H9 (cell line): ENCODE results near the gene ADAMTS16. TPM values are rescaled to one million over a fixed set of nuclear protein-coding genes. Genes with fewer than 3 reads are reported as not detected.

Experiments
- DNase-seq: peaks from one replicate; pipeline ENCODE4 v3.0.0-alpha.2; 2017
- H2AFZ ChIP-seq: one replicate; pipeline ENCODE4 v1.6.1; 2013; ENCODE audit warnings: mild to moderate bottlenecking, low read length, control low read depth, moderate library complexity
- H2AK5ac ChIP-seq: 2 replicates; pipeline ENCODE4 v1.6.1; 2013; ENCODE audit warnings: low read length, control low read depth, mixed read lengths; ENCODE audit not compliant: insufficient read length
- H2BK120ac ChIP-seq: one replicate; pipeline ENCODE4 v1.6.1; 2013; ENCODE audit warnings: low read depth, mild to moderate bottlenecking, low read length, control low read depth, inconsistent platforms; ENCODE audit not compliant: poor library complexity, severe bottlenecking
- H2BK12ac ChIP-seq: 2 replicates; pipeline ENCODE4 v1.6.1; 2013; ENCODE audit warnings: low read length, control low read depth, mixed read lengths, low read depth; ENCODE audit not compliant: insufficient read length
- H2BK15ac ChIP-seq: 2 replicates; pipeline ENCODE4 v1.6.1; 2013; ENCODE audit warnings: low read depth, low read length, control low read depth
- H2BK20ac ChIP-seq: one replicate; pipeline ENCODE4 v1.6.1; 2013; ENCODE audit warnings: low read depth, mild to moderate bottlenecking, low read length, control low read depth, inconsistent platforms; ENCODE audit not compliant: poor library complexity, severe bottlenecking
- H2BK5ac ChIP-seq: 2 replicates; pipeline ENCODE4 v1.6.1; 2013; ENCODE audit warnings: low read length, control low read depth, mixed read lengths; ENCODE audit not compliant: insufficient read length
- H3K14ac ChIP-seq: 2 replicates; pipeline ENCODE4 v1.6.1; 2013; ENCODE audit warnings: low read length, control low read depth; ENCODE audit not compliant: insufficient read depth
- H3K18ac ChIP-seq: 2 replicates; pipeline ENCODE4 v1.6.1; 2013; ENCODE audit warnings: low read depth, mild to moderate bottlenecking, mixed read lengths, low read length, control low read depth; ENCODE audit not compliant: insufficient read length
- H3K23ac ChIP-seq: 2 replicates; pipeline ENCODE4 v1.6.1; 2013; ENCODE audit warnings: low read length, control low read depth, mixed read lengths, low read depth; ENCODE audit not compliant: insufficient read length
- H3K23me2 ChIP-seq: 2 replicates; pipeline ENCODE4 v1.6.1; 2013; ENCODE audit warnings: low read depth, mild to moderate bottlenecking, mixed read lengths, low read length, control low read depth; ENCODE audit not compliant: insufficient read length, poor library complexity, severe bottlenecking
- H3K27ac ChIP-seq: 2 replicates; pipeline ENCODE4 v1.5.1; 2013; ENCODE audit warnings: low read length, control low read depth, mixed read lengths, low read depth; ENCODE audit not compliant: insufficient read length
- H3K27me3 ChIP-seq: 2 replicates; pipeline ENCODE4 v1.6.1; 2013; ENCODE audit warnings: low read length, control low read depth, inconsistent platforms; ENCODE audit not compliant: insufficient read depth
- H3K4ac ChIP-seq: 2 replicates; pipeline ENCODE4 v1.6.1; 2013; ENCODE audit warnings: low read depth, mild to moderate bottlenecking, control low read depth, inconsistent platforms, low read length, moderate library complexity
- H3K4me1 ChIP-seq: 2 replicates; pipeline ENCODE4 v1.6.1; 2013; ENCODE audit warnings: low read length, control low read depth, inconsistent platforms; ENCODE audit not compliant: insufficient read depth
- H3K4me2 ChIP-seq: 2 replicates; pipeline ENCODE4 v1.6.1; 2013; ENCODE audit warnings: low read length, control low read depth, mixed read lengths; ENCODE audit not compliant: insufficient read length, insufficient read depth
- H3K56ac ChIP-seq: 2 replicates; pipeline ENCODE4 v1.6.1; 2013; ENCODE audit warnings: low read depth, mild to moderate bottlenecking, mixed read lengths, low read length, control low read depth; ENCODE audit not compliant: insufficient read length
- H3K79me1 ChIP-seq: 2 replicates; pipeline ENCODE4 v1.6.1; 2013; ENCODE audit warnings: low read depth, mild to moderate bottlenecking, moderate library complexity, low read length, control low read depth, inconsistent platforms; ENCODE audit not compliant: insufficient read depth, poor library complexity, severe bottlenecking
- H3K79me2 ChIP-seq: 2 replicates; pipeline ENCODE4 v1.6.1; 2013; ENCODE audit warnings: low read length, control low read depth, inconsistent platforms; ENCODE audit not compliant: insufficient read depth
- H3K9ac ChIP-seq: 2 replicates; pipeline ENCODE4 v1.6.1; 2013; ENCODE audit warnings: low read length, control low read depth, mixed read lengths; ENCODE audit not compliant: insufficient read length; ENCODE audit errors: extremely low read depth
- H3K9me3 ChIP-seq: one replicate; pipeline ENCODE4 v1.6.1; 2013; ENCODE audit warnings: low read depth, low read length, inconsistent platforms; ENCODE audit not compliant: control insufficient read depth
- H3T11ph ChIP-seq: one replicate; pipeline ENCODE4 v1.6.1; 2013; ENCODE audit warnings: mild to moderate bottlenecking, low read length, control low read depth, inconsistent platforms
- H4K20me1 ChIP-seq: one replicate; pipeline ENCODE4 v1.6.1; 2013; ENCODE audit not compliant: control insufficient read depth, insufficient read length, insufficient read depth
- H4K5ac ChIP-seq: 2 replicates; pipeline ENCODE4 v1.6.1; 2013; ENCODE audit warnings: low read depth, mild to moderate bottlenecking, mixed read lengths, low read length, control low read depth; ENCODE audit not compliant: insufficient read length
- H4K8ac ChIP-seq: replicated peaks from 2 replicates; pipeline ENCODE4 v1.6.1; 2013; ENCODE audit warnings: low read length, control low read depth, mixed read lengths, low read depth; ENCODE audit not compliant: insufficient read length
- H4K91ac ChIP-seq: 2 replicates; pipeline ENCODE4 v1.6.1; 2013; ENCODE audit warnings: low read depth, mild to moderate bottlenecking, moderate library complexity, mixed read lengths, low read length, control low read depth; ENCODE audit not compliant: insufficient read length
- H3K27ac Mint-ChIP-seq, 3 experiments: 2 replicates in 2 of 3; 3 replicates in 1 of 3; pipeline ENCODE4 v1.8.0; 2020 to 2021; ENCODE audit warnings: mixed read lengths in 3 of 3, mild to moderate bottlenecking in 1 of 3, moderate library complexity in 1 of 3
- H3K27me3 Mint-ChIP-seq: 2 replicates; pipeline ENCODE4 v1.8.0; 2021; ENCODE audit warnings: low read depth, mild to moderate bottlenecking, moderate library complexity, mixed read lengths
- H3K36me3 Mint-ChIP-seq, 3 experiments: 2 replicates in 2 of 3; 3 replicates in 1 of 3; pipeline ENCODE4 v1.8.0; 2020 to 2021; ENCODE audit warnings: low read depth in 3 of 3, mixed read lengths in 3 of 3; ENCODE audit not compliant: insufficient read depth in 1 of 3
- H3K4me1 Mint-ChIP-seq, 2 experiments: 2 replicates each; pipeline ENCODE4 v1.8.0; 2020; ENCODE audit warnings: mixed read lengths in 2 of 2
- H3K4me3 Mint-ChIP-seq, 2 experiments: 2 replicates in 1 of 2; 3 replicates in 1 of 2; pipeline ENCODE4 v1.8.0; 2020 to 2021; ENCODE audit warnings: mild to moderate bottlenecking in 2 of 2, mixed read lengths in 2 of 2, moderate library complexity in 1 of 2
- H3K9me3 Mint-ChIP-seq, 2 experiments: 2 replicates in 1 of 2; 3 replicates in 1 of 2; pipeline ENCODE4 v1.8.0; 2020; ENCODE audit warnings: mild to moderate bottlenecking in 2 of 2, mixed read lengths in 2 of 2, moderate library complexity in 1 of 2
- CTCF ChIP-seq: fragments of 200-600 bp; sonication (generic); conservative IDR thresholded peaks from 3 replicates; pipeline ENCODE4 v1.8.0; 2021; ENCODE audit warnings: antibody characterized with exemption, mild to moderate bottlenecking
- WGBS: extraction: QIAGEN DNeasy Blood & Tissue Kit; methylation state at CpG from one replicate; pipeline ENCODE4 v1.1.7; 2013; ENCODE audit warnings: missing lambda C conversion rate, low lambda C conversion rate, mixed read lengths; ENCODE audit not compliant: insufficient read length; ENCODE audit errors: extremely low coverage; 5-methylcytosine and 5-hydroxymethylcytosine counted together
- total RNA-seq: library from RNA; stranded (reverse); gene quantifications from 2 replicates; pipeline ENCODE4 v1.2.1, GENCODE V29; 2021

ADAMTS16 gene
- total RNA-seq, 1 experiment from 2014 or later: 4.5 TPM

- Histone ChIP-seq H3K56ac (no peak overlapping the region), H4K8ac (no peak overlapping the region), H4K5ac (no peak overlapping the region), H3K23me2 (no peaks in the 10 kb centered on the region), H3T11ph (no peak overlapping the region), H2BK120ac (no peak overlapping the region), H3K14ac (no peak overlapping the region), H3K18ac (no peak overlapping the region), H3K4ac (no peak overlapping the region), H2BK5ac (no peak overlapping the region), H2AFZ (no peak overlapping the region), H3K9me3 (no peaks in the 10 kb centered on the region), H2AK5ac (no peak overlapping the region), H2BK12ac (no peak overlapping the region), H2BK20ac (no peak overlapping the region), H4K20me1 (no peaks in the 10 kb centered on the region), H3K9ac (no peak overlapping the region), H3K27me3 (no peaks in the 10 kb centered on the region), H3K23ac (no peak overlapping the region), H3K4me1 (no peaks in the 10 kb centered on the region), H3K79me1 (no peaks in the 10 kb centered on the region), H3K79me2 (no peaks in the 10 kb centered on the region), H2BK15ac (no peak overlapping the region), H3K27ac (no peak overlapping the region), H4K91ac (no peak overlapping the region), H3K4me2 (no peak overlapping the region)
- peaks cover 0 to 16% of the 10 kb centered on the region in 2 experiments; a peak in 2 of 4 replicates for H3K4me1 Mint-ChIP-seq
- peaks cover 3% of the 10 kb centered on the region; the same call in 1 of the 2 replicates for H3K27me3 Mint-ChIP-seq
- peaks cover 18 to 23% (median 19%) of the 10 kb centered on the region in 3 experiments for H3K36me3 Mint-ChIP-seq
- no peak overlapping the region; a peak in 1 of 7 replicates for H3K27ac Mint-ChIP-seq
- TF ChIP-seq CTCF: no peak
- no peak overlapping the region for H3K4me3 Mint-ChIP-seq
- DNase-seq: no peak
- no CpG with 5 or more reads among the region's 8 CpGs for WGBS
- peaks cover 15 to 18% of the 10 kb centered on the region in 2 experiments for H3K9me3 Mint-ChIP-seq
These were observed 112.0 kb downstream of the ADAMTS16 start for GRCh38 chr5:5252106-5252505.
